ENCODE measurements around the gene SKAP1. TPM values are rescaled to one million over a fixed set of nuclear protein-coding genes. Genes with fewer than 3 reads are reported as not detected.

SKAP1 gene
- total and polyA plus RNA-seq, 2 donors (not counting 1 experiment from before 2014, with no cell fraction given) = not detected

DNA sequence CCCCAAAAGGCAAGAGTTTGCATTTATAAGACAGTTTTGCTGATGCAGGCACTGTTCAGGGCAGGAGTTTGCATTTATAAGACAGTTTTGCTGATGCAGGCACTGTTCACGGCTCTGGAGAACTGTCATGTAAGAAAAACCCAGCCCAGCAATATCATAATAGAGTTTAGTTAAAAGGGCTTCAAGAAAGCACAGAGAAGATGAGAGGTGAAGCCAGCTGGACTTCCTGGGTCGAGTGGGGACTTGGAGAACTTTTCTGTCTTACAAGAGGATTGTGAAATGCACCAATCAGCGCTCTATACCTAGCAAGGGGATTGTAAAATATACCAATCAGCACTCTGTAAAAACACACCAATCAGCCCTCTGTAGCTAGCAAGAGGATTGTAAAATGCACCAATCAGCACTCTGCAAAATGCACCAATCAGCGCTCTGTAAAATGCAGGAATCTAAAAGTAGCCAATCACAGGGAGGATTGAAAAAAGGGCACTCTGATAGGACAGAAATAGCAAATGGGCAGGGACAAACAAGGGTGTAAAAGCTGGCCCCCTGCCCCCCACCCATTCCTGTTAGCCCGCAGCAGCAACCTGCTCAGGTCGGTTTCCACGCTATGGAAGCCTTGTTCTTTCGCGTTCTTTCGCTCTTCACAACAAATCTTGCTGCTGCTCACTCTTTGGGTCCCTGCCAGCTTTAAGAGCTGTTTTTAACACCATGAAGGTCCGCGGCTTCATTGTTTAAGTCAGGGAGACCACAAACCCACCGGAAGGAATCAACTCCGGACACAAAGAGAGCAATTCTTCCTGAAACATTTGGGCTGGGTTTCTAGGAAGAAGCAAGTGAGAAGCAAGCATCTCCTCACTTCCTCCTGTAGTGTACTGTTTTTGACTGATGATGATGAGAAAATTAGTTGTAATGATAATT, 327.0 kb downstream of the SKAP1 start:
- Histone ChIP-seq H4K20me1 (ENCODE audit: control insufficient read depth, extremely low read depth, insufficient read depth, low read length) (no peaks in the 10 kb centered on the region), H3K27me3 (ENCODE audit: control insufficient read depth, insufficient read depth, low read length) (no peaks in the 10 kb centered on the region), H3K79me2 (ENCODE audit: control insufficient read depth, insufficient read depth, low read length) (peaks cover 32% of the 10 kb centered on the region), H3K27ac (ENCODE audit: insufficient read depth, low read length) (no peak overlapping the region), H3K36me3 (ENCODE audit: control insufficient read depth, insufficient read depth, low read length) (no peaks in the 10 kb centered on the region), H3K9me3 (ENCODE audit: control insufficient read depth, insufficient read depth, low read depth, low read length) (no peaks in the 10 kb centered on the region), H3K9ac (ENCODE audit: insufficient read depth, low read length) (no peak overlapping the region), H3K4me2 (ENCODE audit: extremely low read depth, insufficient read depth, low read length) (no peak overlapping the region), H3K4me3 (replicated peaks in 1 of 4; ENCODE audit: control extremely low read depth in 1 of 4, insufficient read depth in 1 of 4, low read depth in 3 of 4, low read length in 4 of 4) (no peak overlapping the region), H2AFZ (ENCODE audit: low read length) (no peak overlapping the region), H3K4me1 (ENCODE audit: control insufficient read depth, extremely low read depth, insufficient read depth, low read length) (peaks cover 2% of the 10 kb centered on the region)
- no peak for DNase-seq (ENCODE audit: low read depth in 2 of 2)
- TF ChIP-seq, protein P1, sequence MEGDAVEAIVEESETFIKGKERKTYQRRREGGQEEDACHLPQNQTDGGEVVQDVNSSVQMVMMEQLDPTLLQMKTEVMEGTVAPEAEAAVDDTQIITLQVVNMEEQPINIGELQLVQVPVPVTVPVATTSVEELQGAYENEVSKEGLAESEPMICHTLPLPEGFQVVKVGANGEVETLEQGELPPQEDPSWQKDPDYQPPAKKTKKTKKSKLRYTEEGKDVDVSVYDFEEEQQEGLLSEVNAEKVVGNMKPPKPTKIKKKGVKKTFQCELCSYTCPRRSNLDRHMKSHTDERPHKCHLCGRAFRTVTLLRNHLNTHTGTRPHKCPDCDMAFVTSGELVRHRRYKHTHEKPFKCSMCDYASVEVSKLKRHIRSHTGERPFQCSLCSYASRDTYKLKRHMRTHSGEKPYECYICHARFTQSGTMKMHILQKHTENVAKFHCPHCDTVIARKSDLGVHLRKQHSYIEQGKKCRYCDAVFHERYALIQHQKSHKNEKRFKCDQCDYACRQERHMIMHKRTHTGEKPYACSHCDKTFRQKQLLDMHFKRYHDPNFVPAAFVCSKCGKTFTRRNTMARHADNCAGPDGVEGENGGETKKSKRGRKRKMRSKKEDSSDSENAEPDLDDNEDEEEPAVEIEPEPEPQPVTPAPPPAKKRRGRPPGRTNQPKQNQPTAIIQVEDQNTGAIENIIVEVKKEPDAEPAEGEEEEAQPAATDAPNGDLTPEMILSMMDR (conservative IDR thresholded peaks at IDR 0.05 in 1 of 2, IDR thresholded peaks at IDR 0.05 in 1 of 2; ENCODE audit: low read depth in 1 of 2, low read length in 2 of 2) = no peak
- TF ChIP-seq EZH2 (IDR thresholded peaks at IDR 0.05; ENCODE audit: low read length, missing control alignments) = no peak

DNA sequence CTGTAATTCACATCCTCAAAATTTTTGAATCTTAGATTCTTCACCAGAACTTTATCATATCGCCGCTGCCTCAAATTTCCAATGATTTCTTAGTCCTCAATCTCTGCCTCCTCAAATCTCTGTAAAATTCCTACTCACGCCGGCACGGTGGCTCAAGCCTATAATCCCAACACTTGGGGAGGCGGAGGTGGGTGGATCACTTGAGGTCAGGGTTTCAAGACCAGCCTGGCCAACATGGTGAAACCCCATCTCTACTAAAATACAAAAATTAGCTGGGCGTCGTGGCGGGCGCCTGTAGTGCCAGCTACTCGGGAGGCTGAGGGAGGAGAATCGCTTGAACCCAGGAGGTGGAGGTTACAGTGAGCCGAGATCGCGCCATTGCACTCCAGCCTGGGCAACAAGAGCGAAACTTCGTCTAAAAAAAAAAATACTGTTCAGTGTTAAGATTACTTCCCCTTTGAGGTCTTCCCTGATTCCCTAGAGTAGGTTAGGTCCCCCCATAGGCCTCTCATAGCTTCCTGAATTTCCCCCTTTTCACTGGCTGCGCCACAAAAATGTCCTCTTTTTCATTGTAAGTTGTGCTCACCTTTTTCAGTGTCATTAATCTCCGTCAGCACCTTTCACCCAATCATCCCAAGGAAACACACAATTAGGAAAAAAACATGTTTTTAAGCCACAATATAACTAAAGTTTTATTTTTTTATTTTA, 327.8 kb downstream of the SKAP1 start:
- no peak overlapping the region for H3K4me2 ChIP-seq (ENCODE audit: extremely low read depth, insufficient read depth, low read length)
- no peak overlapping the region for H3K9ac ChIP-seq (ENCODE audit: insufficient read depth, low read length)
- H3K9me3 ChIP-seq (ENCODE audit: control insufficient read depth, insufficient read depth, low read depth, low read length) = no peaks in the 10 kb centered on the region
- DNase-seq (ENCODE audit: low read depth in 2 of 2) = no peak
- TF ChIP-seq, protein P1 (conservative IDR thresholded peaks at IDR 0.05 in 1 of 2, IDR thresholded peaks at IDR 0.05 in 1 of 2; ENCODE audit: low read depth in 1 of 2, low read length in 2 of 2) = no peak
- TF ChIP-seq EZH2 (IDR thresholded peaks at IDR 0.05; ENCODE audit: low read length, missing control alignments) = no peak
- H3K4me3 ChIP-seq (replicated peaks in 1 of 4; ENCODE audit: control extremely low read depth in 1 of 4, insufficient read depth in 1 of 4, low read depth in 3 of 4, low read length in 4 of 4) = peak overlapping the region in 2 of 4 experiments; percentile 68 to 71
- no peaks in the 10 kb centered on the region for H3K36me3 ChIP-seq (ENCODE audit: control insufficient read depth, insufficient read depth, low read length)
- no peak overlapping the region for H3K27ac ChIP-seq (ENCODE audit: insufficient read depth, low read length)
- H3K27me3 ChIP-seq (ENCODE audit: control insufficient read depth, insufficient read depth, low read length) = no peaks in the 10 kb centered on the region
- no peaks in the 10 kb centered on the region for H4K20me1 ChIP-seq (ENCODE audit: control insufficient read depth, extremely low read depth, insufficient read depth, low read length)
- H3K79me2 ChIP-seq (ENCODE audit: control insufficient read depth, insufficient read depth, low read length) = peaks cover 36% of the 10 kb centered on the region
- H2AFZ ChIP-seq (ENCODE audit: low read length) = no peak overlapping the region
- H3K4me1 ChIP-seq (ENCODE audit: control insufficient read depth, extremely low read depth, insufficient read depth, low read length) = peaks cover 2% of the 10 kb centered on the region

DNA sequence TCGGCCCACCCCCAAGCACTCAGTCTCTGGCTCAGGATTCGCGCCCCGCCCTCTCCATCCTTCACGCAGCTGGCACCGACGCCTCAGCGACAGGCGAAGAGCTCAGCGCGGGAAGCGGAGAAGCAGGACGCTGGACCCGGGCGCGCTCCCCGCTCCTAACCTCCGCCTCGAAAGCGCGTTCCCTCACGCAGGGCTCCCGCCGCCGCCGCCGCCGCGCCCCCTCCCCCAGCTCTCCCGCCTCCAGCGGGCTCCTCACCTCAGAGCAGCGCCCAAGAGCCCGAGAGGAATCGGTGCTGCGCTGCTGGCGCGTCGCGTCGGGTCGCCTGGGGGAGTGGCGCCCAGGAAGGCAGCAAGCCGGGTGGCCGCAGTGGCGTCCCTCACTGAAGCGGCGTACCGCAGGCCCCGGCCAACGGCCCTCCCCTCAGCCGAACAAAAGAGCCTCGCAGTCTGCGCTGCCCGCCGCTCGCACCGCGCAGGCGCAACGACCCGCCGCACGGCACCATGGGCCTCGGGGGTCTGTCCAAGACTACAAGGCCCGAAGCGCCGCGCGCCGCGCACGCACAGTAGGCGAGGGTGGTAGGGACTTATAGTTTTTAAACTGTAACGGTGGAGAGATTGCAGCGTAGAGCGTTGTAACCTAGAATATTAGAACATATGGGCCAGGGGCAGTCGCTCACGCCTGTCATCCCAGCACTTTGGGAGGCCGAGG, 328.8 kb downstream of the SKAP1 start, which contains the start of gene CBX1:
TSS of gene CBX1 (minus strand) at position 467 of the 709 bp plus-strand sequence. CDS start 24,474 bp downstream, outside the sequence.
- H3K9me3 ChIP-seq (ENCODE audit: control insufficient read depth, insufficient read depth, low read depth, low read length) = no peaks in the 10 kb centered on the region
- TF ChIP-seq EZH2 (IDR thresholded peaks at IDR 0.05; ENCODE audit: low read length, missing control alignments) = no peak
- TF ChIP-seq, protein P1 (conservative IDR thresholded peaks at IDR 0.05 in 1 of 2, IDR thresholded peaks at IDR 0.05 in 1 of 2; ENCODE audit: low read depth in 1 of 2, low read length in 2 of 2) = no peak
- H3K4me1 ChIP-seq (ENCODE audit: control insufficient read depth, extremely low read depth, insufficient read depth, low read length) = peaks cover 2% of the 10 kb centered on the region
- H3K27ac ChIP-seq (ENCODE audit: insufficient read depth, low read length) = peak within 1 kb of the TSS; percentile 87
- DNase-seq (ENCODE audit: low read depth in 2 of 2) = peak; percentile 93 to 96
- peak within 1 kb of the TSS; percentile 86 for H3K9ac ChIP-seq (ENCODE audit: insufficient read depth, low read length)
- no peaks in the 10 kb centered on the region for H3K36me3 ChIP-seq (ENCODE audit: control insufficient read depth, insufficient read depth, low read length)
- peak within 1 kb of the TSS; percentile 78 for H2AFZ ChIP-seq (ENCODE audit: low read length)
- H3K79me2 ChIP-seq (ENCODE audit: control insufficient read depth, insufficient read depth, low read length) = peaks cover 47% of the 10 kb centered on the region
- H3K27me3 ChIP-seq (ENCODE audit: control insufficient read depth, insufficient read depth, low read length) = no peaks in the 10 kb centered on the region
- H4K20me1 ChIP-seq (ENCODE audit: control insufficient read depth, extremely low read depth, insufficient read depth, low read length) = no peaks in the 10 kb centered on the region
- H3K4me3 ChIP-seq (replicated peaks in 1 of 4; ENCODE audit: control extremely low read depth in 1 of 4, insufficient read depth in 1 of 4, low read depth in 3 of 4, low read length in 4 of 4) = peak within 1 kb of the TSS; percentile 71 to 90 (median 84)
- peak within 1 kb of the TSS; percentile 75 for H3K4me2 ChIP-seq (ENCODE audit: extremely low read depth, insufficient read depth, low read length)
